ENCODE measurements around the gene KRTAP3-3.

DNA sequence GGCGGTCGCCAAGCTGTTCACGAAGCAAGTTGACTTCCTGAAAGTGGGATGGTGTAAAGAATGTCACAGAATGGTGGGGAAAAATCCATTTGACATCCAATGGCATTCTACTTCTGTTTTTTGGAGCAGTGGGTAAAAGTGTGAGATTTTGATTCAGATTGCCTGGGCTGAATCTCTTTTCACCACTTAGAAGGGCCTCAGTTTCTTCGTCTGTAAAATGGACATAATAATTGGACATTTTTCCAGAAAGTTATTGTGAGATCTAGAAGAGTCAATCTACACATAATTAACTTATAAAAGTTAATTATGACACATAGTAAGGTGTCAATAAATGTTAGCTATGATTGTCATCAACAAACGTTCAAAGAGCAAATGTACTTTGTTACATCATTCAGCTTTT, 12.8 kb downstream of the KRTAP3-3 start:
- TF ChIP-seq POLR2A (IDR thresholded peaks at IDR 0.05; ENCODE audit: low read length) (no peak), GATA1 (IDR thresholded peaks at IDR 0.05; ENCODE audit: low read depth, low read length) (no peak)

Data from erythroblast (primary cell).